ENCODE data around the gene KRT79. TPM values are rescaled to one million over a fixed set of nuclear protein-coding genes. Genes with fewer than 3 reads are reported as not detected.
A peak's percentile ranks its signal among the peaks of the same experiment; 100 is the strongest.

Gene KRT79
- total RNA-seq, 4 donors from 2014 or later: not detected

DNA sequence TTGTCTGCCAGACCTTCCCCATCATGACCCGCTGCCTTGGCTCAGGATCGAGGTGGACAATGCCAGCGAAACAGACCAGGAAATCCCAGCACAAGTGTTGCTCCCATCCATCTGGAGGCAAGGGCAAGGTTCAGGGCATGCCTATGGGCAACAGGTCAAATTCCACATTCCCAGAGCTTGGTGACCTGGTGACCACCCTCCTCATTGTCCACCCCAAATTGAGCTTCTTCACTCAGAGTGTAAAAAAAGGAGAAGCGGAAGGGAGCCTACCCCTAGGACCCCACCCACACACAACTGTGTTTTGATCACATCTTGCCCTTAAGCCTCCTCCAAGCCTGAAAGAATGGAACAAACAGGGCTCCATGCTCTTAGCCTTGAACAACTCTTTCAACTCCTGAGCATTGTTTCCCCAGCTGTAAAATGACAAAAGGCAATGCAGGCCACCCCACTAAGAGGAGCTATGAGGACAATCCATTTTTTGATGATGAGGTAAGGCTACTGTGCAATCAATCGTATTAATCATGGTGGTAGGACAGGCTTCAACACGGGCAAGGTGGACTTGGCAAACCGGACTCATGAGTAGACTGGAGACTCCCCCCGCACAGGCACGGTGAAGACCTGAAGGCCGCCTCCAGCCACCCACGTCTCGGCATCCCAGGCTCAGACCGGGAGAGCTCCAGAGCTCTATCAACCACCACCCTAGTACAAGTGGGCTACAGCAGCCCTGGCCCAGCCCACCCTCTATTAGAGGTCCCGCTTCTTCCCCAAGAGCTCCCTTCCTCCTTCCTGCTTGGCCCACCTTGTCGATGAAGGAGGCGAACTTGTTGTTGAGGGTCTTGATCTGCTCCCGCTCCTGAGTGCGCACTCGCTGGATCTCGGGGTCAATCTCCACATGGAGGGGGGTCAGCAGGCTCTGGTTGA lies 866 bp downstream of the KRT79 start:
- Histone ChIP-seq H3K27me3 (peaks cover 4% of the 10 kb centered on the region), H3K36me3 (no peaks in the 10 kb centered on the region), H3K27ac (no peak overlapping the region), H3K4me1 (no peaks in the 10 kb centered on the region), H3K4me3 (no peak overlapping the region), H3K9me3 (no peaks in the 10 kb centered on the region)
- intact Hi-C loops (cut with DNase I; ENCODE audit: low total_unique reads): no loop called here
- in situ Hi-C loops (cut with MboI; ENCODE audit: low pct_ligation_motif_present in 1 of 4, low pct_unique_long_range_greater_than_20kb in 1 of 4, low sequenced_read_pairs in 3 of 4): no loop called here
- peak; percentile 27 for DNase-seq
- no peak for TF ChIP-seq POLR2A (IDR thresholded peaks at IDR 0.05)
- TF ChIP-seq POLR2AphosphoS5 (IDR thresholded peaks at IDR 0.05): no peak
- no peak for TF ChIP-seq EP300 (IDR thresholded peaks at IDR 0.05; ENCODE audit: low read depth)
- 87 to 100% methylated on average over 2 to 20 of the region's 20 CpGs for WGBS, 2 donors (ENCODE audit: low coverage in 1 of 2)

DNA sequence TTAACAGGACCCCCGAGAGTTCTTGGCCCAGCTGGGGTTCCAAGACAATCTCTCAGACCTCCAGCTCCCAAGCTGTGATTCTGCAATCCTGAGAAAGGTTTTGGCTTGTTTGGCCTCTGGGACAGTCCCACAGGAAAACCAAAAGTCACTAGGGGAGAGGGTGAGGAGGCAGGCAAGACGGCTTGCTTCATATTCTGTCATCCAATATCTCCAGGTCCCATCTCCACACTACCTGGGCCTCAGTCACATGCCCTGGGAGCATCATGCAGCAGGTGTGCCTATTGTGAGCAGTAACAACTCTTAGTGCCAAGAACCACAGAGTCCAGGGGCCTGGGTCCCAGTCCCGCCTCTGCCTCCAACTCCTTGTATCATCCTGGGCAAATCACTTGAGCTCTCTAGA lies 1.7 kb downstream of the KRT79 start:
- no peak for DNase-seq
- Histone ChIP-seq H3K27ac (no peak overlapping the region), H3K4me1 (no peaks in the 10 kb centered on the region), H3K4me3 (no peak overlapping the region), H3K9me3 (no peaks in the 10 kb centered on the region), H3K36me3 (no peaks in the 10 kb centered on the region), H3K27me3 (peaks cover under 1% of the 10 kb centered on the region)
- intact Hi-C loops (cut with DNase I; ENCODE audit: low total_unique reads) (no loop called here), in situ Hi-C loops (cut with MboI; ENCODE audit: low pct_ligation_motif_present in 1 of 4, low pct_unique_long_range_greater_than_20kb in 1 of 4, low sequenced_read_pairs in 3 of 4) (no loop called here)
- TF ChIP-seq, protein P1, sequence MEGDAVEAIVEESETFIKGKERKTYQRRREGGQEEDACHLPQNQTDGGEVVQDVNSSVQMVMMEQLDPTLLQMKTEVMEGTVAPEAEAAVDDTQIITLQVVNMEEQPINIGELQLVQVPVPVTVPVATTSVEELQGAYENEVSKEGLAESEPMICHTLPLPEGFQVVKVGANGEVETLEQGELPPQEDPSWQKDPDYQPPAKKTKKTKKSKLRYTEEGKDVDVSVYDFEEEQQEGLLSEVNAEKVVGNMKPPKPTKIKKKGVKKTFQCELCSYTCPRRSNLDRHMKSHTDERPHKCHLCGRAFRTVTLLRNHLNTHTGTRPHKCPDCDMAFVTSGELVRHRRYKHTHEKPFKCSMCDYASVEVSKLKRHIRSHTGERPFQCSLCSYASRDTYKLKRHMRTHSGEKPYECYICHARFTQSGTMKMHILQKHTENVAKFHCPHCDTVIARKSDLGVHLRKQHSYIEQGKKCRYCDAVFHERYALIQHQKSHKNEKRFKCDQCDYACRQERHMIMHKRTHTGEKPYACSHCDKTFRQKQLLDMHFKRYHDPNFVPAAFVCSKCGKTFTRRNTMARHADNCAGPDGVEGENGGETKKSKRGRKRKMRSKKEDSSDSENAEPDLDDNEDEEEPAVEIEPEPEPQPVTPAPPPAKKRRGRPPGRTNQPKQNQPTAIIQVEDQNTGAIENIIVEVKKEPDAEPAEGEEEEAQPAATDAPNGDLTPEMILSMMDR (IDR thresholded peaks at IDR 0.05): no peak
- WGBS, 2 donors (ENCODE audit: low coverage in 1 of 2): 59% methylated on average over 3 of the region's 3 CpGs; no CpG with 5 or more reads in 1 of the 2 donors

DNA sequence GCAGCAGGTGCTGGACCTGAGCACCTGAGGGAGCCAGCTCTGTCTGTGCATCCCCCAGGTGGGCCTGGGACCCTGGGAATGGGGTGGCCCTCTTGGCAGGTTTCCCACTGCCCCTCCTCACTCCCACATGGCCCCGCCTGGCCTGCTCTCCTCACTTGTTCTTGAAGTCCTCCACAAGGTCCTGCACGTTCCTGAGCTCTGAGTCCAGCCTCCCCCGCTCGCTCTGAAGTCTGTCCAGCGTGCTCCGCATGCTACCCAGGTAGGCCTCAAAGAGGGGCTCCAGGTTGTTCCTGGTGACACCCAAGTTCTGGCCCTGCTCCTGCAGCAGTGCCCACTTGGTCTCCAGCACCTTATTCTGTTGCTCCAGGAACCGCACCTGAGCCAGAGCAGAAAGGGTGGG lies 2.9 kb downstream of the KRT79 start:
- H3K9me3 ChIP-seq: no peaks in the 10 kb centered on the region
- no peak overlapping the region for H3K4me3 ChIP-seq
- TF ChIP-seq, protein P1 (IDR thresholded peaks at IDR 0.05): no peak
- TF ChIP-seq POLR2AphosphoS5 (IDR thresholded peaks at IDR 0.05): no peak
- no peak for TF ChIP-seq EP300 (IDR thresholded peaks at IDR 0.05; ENCODE audit: low read depth)
- no peak for TF ChIP-seq POLR2A (IDR thresholded peaks at IDR 0.05)
- intact Hi-C loops (cut with DNase I; ENCODE audit: low total_unique reads): no loop called here
- H3K36me3 ChIP-seq: no peaks in the 10 kb centered on the region
- DNase-seq: no peak
- in situ Hi-C loops (cut with MboI; ENCODE audit: low pct_ligation_motif_present in 1 of 4, low pct_unique_long_range_greater_than_20kb in 1 of 4, low sequenced_read_pairs in 3 of 4): no loop called here
- WGBS, 2 donors (ENCODE audit: low coverage in 1 of 2): 80 to 100% methylated on average over 2 to 7 of the region's 7 CpGs
- no peak overlapping the region for H3K27ac ChIP-seq
- no peaks in the 10 kb centered on the region for H3K4me1 ChIP-seq
- H3K27me3 ChIP-seq: no peaks in the 10 kb centered on the region

DNA sequence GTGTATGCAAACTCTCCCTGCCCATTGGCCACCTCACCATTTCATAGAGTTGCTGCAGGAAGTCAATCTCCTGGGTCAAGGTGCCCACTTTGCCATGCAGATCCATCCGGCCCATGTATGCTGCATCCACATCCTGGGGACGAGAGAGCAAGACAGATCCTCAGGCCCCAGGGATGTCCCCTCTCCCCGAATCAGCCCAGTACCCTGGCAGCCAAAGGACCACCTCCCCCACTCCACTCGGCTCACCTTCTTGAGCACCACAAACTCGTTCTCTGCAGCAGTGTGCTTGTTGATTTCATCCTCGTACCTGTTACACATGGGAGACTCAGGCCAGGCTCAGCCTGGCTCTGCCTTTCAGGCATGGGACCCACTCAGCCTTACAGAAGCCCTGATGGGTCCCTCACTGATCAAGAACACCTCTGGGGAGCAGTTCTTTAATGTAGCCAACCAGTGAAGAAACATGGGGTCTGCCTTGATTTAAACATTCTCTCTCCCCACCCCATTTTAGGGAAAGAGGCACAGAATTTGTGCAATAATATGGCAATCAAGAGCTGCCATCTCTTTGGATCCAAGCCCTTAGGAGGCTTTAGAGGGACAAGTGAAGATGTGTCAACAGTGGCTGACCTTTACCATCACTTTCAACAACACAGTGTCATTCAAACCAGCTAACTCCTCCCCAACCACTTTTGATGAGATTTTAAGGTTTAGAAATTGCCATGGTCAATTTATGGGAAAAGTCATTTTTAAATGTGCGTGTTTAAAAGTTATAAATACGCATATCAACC lies 3.9 kb downstream of the KRT79 start:
- no peak overlapping the region for H3K4me3 ChIP-seq
- intact Hi-C loops (cut with DNase I; ENCODE audit: low total_unique reads): no loop called here

More for the DNA sequence above, 3.9 kb downstream of the KRT79 start:
- Histone ChIP-seq H3K4me1 (no peaks in the 10 kb centered on the region), H3K36me3 (no peaks in the 10 kb centered on the region), H3K9me3 (no peaks in the 10 kb centered on the region), H3K27ac (no peak overlapping the region), H3K27me3 (no peaks in the 10 kb centered on the region)
- TF ChIP-seq, protein P1 (IDR thresholded peaks at IDR 0.05): no peak
- no peak for TF ChIP-seq EP300 (IDR thresholded peaks at IDR 0.05; ENCODE audit: low read depth)
- no peak for TF ChIP-seq POLR2A (IDR thresholded peaks at IDR 0.05)
- TF ChIP-seq POLR2AphosphoS5 (IDR thresholded peaks at IDR 0.05): no peak
- WGBS, 2 donors (ENCODE audit: low coverage in 1 of 2): 70 to 84% methylated on average over 4 to 8 of the region's 8 CpGs
- in situ Hi-C loops (cut with MboI; ENCODE audit: low pct_ligation_motif_present in 1 of 4, low pct_unique_long_range_greater_than_20kb in 1 of 4, low sequenced_read_pairs in 3 of 4): no loop called here
- no peak for DNase-seq
